Activated T-cell treated with anti-CD3 and anti-CD28 coated beads for 4 hours (primary cell): ENCODE results near the gene AP3D1.
"Not testable (repeated sequence)": the region's sequence is repeated elsewhere in the genome, so short reads cannot be mapped to it uniquely, and the experiment has no call there.

ENCODE experiments used
- DNase-seq: peaks from one replicate; pipeline ENCODE4 v3.0.0-alpha.2; 2020

Gene AP3D1

DNA sequence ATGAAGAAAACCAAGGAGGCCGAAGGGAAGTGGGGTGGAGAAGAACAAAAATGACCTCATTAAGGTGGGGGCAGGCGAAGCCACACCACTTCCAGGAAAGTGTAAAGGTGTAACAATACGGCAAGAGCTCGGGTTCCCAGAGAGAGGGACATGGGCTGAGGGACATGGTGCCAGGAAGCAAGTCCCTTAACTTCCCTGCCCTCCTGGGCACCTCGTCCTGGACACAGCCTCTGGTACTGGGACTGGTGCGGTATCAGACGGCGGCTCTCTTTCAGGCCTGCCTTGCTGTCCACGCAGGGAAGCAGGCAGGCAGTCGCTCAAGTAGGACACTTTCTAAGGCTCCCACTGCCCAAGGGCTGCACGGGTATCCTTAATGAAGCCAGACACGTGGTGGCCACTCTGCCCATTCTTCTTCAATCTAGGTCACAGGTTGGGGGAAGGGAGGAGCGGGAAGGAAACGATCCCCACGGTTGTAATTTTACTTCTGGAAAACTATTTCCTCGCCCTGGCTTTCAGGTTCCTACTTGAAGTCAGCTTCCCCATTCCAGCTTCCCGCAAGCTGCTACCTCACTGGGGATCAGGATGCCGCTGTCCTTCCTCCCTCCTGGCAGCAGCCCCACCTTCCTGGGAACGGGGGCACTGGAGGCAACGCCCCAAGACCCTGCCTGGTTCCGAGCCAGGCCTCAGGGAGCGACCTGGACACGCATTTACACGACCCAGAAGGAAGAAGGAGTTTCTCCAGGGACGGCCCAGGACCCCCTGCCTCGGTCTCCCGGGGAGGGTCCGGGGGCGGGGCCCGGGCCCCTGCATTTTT, 1.2 kb downstream of the AP3D1 start:
- no peak for DNase-seq

DNA sequence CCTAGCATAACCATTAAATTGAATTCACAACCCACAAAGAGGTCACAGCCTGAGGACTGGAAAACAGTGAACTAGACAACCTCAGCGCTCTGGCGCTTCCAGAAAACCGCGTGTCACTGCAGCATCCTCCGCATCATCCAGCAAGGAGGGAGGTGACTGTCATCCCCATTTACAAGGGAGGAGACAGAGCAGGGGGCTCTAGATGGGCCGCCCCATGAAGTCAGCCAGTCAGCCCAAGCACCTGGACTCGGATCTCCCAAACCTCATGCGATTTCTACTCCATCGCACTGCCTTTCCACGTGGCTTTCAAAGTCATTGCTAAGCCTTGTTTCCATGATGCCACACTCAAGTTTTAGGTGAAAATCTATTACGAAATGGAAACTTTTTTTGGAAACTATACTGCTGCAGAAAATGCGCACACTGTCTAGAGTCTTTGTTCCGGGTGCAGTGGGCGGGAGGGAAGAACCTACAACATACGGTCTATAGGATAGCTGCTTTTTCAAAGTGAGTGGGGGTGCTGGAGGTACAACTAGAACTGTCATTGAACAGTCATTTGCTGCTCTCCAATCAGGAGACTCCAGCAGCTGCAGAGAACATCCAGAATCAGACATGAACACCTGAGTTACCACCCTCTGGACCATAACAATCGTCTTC, 2.8 kb downstream of the AP3D1 start:
- DNase-seq: no peak

DNA sequence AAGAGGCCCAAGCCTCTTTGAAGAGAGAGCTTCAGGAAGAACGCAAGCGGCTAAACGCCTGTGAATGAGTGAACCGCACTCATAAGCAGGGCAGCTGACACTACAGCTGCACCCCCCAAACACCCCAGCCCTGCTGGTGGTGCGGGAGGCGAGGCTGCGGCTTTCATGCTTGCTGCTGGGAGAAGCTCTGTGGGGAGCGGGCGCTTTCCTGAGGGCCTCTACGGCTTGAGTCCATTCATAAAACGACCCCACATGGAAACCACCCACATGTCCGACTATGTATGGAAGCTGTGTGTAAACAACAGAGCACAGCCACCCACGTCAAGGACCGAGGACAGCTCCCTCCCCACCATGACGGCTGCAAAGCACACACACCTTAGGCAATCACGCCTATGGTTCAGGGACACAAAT, 5.5 kb downstream of the AP3D1 start:
- DNase-seq: no peak

DNA sequence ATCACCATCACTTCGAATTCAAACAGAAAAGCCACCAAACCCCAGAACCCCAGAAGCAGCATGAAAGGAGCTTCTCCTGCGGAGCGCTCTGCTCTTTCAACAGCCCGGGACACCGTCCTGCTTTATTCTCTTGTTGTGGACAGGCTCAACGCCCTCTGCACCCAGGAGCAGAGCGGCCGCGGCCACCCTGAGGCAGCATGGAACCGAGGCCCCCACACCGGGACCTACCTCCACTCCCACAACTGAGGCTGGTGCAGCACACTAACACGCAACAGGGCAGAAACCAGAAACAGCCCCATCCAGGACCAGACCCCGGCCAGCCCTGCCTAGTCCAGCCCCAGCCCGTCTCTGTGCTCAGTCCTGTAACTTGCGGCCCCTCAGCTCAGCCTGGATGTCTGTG, 7.2 kb downstream of the AP3D1 start:
- no peak for DNase-seq

DNA sequence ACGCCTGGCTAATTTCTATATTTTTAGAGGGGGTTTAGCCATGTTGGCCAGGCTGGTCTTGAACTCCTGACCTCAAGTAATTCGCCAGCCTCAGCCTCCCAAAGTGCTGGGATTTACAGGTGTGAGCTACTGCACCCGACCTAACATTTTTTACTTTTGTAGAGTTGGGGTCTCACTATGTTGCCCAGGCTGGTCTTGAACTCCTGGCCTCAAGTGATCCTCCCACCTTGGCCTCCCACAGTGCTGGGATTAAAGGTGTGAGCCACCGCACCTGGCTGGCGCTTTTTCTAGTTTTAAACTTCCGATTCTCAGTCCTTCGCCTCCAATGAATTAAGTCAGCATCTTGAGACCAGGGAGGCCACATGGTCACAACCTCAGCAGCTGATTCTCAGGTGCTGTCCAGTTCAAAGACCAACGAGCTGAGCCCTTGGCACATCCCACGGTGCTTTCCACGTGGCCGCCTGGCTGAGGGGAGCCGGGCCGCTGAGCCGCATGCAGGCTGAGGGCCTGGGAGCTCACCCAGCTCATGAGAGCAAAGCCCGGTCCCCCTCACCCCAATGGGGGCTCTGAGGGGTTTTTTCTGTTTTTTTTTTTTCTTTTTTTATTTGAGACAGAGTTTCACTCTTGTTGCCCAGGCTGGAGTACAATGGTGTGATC, 9.1 kb downstream of the AP3D1 start:
- no peak for DNase-seq

DNA sequence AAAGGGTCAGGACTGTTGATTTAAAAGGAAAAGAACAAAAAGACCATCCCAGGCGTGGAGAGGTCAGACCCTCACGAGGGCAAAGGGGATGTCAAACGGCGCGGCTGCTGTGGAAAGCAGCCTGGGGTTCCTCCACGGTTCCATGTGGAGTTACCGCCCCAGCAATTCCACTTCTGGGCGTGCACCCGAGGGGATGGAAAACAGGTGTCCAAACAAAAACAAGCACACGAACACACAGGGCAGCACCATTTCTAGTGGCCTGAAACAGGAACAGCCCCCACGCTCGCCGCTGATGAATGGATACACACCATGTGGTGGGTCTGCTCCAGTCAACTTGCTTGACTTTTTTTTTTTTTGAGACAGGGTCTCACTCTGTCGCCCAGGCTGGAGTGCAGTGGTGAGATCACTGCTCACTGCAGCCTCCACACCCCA, 11.2 kb downstream of the AP3D1 start:
- no peak for DNase-seq

DNA sequence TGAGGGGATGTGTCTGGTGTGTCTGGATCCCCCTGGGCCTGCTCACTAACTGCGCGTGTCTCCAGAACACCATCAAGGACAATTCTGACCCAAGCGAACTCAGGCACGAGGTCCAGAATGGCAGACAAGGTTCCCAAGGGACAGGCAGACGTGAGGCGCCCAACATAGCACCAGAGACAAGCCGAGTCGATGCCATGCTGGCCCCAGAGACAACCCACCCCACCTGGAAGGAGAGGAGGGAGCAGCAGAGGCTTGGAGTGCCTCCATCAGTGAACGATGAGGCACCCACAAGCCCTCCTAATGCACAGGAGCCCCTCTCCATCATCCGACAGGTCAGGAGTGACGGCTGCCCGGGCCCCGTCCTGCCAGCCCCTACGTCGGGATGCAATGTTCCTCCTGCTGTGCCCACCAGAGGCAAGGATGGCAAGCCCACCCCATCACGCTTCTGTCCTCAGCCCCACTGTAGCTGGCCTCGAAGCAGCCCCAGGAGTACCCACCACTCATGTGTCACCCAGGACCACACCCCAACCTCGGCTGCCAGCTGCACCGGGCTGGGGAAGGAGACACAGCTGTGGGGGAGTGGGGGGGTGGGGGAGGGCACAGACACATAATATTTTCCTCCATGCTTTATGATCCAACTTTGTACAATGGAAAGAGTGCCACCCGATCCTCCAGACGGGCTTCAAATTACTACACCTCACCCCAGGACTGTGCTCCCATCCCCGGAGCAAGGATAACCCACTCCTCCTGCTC, 11.8 kb downstream of the AP3D1 start:
- DNase-seq: no peak

DNA sequence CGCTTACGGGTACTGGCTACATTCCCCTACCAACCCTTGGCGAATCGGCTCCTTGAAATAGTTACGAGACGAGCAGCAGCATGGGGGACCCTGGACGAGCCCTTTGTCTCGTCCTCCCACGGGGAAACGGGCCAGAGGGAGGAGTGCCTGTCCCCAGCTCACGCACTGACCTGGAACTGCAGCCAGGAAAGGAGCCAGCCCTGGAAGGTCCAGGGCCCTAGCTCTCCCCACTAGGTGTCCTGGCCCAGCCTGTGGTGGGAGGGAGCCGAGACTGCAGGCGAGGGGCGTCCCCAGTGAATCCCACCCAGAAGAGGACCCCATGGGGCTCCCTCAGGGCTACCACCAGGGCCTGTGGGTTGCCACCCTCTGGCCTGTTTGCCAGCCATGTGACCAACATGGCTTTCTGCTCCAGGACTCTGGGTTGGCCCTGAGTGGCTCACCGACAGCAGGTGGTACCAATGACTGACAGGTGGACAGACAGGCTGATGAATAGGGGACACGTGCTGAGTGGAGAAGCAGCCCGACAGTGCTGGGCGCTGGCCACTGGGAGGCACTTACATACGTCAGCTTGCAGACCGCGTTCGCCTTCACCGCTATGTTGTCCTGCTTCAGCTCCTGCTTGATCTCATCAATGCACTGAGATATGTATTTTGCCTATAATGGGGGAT, 13.2 kb downstream of the AP3D1 start:
- no peak for DNase-seq

DNA sequence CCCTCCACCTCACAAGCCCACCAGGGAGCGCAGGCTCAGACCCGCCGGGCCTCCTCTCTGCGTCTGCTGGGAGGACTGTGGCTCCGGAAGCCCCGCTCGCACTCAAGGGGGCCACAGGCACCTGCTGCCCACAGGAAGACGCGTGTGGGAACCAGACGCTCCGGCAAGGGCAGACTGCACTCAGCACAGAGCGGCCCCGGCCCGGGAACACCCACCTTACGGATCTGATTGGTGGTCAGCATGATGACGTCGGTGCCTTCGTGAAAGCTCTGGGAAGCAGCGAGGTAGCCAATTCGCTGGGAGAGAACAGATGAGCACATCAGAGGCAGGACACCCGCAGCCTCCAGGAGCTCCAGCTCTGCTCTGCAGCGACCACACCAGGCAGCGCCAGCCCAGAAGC, 14.6 kb downstream of the AP3D1 start:
- DNase-seq: no peak

DNA sequence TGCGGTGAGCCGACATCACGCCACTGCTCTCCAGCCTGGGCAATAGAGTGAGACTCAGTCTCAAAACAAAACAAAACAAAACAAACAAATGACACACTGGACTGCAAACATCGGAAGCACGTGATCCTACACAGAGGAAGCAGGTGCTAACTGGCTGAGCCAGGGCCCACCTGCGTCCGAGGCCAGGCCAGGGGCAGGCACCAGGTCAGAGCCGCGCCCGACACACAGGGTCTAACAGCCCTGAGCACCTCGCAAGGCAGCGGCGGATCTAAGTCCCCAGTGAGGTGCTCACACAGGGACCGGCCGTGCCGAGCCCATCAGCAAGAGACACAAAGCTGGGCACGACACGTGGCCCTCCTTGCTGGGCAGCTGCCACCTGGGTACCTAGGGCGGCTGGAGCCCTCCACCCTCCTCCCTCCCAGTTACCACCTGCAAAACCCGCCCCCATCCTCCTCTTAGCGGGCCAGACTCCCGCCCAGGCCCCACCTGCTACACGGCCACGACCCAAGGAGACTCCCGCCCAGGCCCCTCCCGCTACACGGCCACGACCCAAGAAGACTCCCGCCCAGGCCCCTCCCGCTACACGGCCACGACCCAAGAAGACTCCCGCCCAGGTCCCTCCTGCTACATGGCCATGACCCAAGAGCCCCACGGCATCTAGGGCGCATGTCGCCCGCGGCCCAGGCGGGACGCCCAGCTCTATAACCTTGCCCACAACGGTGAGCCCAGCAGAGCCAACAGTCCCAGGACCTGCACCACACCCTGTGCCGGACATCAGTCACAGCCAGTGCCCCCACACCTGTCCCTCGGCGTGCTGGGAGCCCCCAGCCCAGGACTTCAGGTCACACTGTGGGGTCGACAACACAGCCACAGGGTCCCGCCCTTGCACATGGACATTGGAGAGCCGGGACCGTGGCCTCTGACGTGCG, 15.6 kb downstream of the AP3D1 start:
- DNase-seq: no peak

DNA sequence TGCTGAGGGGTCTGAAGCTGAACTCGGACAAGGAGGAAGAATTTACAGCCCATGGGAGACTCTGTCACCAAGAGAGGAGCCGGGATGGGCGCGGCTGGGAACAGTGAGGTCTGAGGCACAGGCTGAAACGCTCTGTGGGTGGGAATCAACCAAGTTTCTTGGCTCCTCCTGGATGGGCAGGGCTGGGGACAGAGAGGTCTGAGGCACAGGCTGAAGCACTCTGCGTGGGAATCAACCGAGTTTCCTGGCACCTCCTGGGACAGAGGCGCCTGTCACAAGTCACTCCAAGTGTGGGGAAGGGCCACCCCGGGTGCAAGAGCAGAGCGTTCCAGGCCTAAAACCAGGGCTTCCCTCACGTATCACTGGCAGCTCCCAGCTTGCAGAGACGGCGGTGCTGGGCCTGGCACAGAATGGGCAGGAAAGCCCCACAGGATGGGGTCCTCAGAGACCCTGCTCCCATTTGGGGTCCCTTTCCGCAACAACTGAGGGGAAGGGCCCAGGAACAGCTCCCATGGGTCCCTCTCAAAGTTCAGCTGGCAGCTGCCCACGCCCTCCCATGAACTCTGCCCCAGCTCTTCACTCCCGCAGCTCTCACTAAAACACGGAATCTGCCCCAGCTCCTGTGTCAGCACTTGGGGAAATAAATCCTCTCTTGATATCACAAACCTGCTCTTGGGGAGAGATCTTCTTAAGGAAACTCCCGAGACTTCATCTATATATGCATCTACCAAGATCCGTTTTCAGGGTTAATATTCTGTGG, 18.5 kb downstream of the AP3D1 start:
- DNase-seq: no peak

DNA sequence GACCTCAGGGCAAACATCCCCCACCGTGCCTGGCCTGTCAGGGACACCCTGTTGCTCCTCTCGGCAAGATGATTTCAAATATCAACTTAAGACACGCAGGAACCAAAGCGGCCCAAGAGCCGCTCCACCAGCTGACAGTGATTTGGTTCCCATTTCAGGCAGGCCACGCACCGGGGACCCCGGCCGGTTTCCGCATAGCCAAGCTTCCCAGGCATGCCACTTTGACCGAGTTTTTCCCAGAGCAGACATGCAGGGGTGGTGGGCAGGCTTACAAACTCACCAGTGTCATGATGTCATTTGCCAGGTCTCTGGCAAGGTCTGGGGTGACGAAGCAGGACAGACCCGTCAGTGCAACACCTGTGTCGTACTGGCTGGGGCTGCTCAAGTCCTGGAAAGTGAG, 19.2 kb downstream of the AP3D1 start:
- no peak for DNase-seq

DNA sequence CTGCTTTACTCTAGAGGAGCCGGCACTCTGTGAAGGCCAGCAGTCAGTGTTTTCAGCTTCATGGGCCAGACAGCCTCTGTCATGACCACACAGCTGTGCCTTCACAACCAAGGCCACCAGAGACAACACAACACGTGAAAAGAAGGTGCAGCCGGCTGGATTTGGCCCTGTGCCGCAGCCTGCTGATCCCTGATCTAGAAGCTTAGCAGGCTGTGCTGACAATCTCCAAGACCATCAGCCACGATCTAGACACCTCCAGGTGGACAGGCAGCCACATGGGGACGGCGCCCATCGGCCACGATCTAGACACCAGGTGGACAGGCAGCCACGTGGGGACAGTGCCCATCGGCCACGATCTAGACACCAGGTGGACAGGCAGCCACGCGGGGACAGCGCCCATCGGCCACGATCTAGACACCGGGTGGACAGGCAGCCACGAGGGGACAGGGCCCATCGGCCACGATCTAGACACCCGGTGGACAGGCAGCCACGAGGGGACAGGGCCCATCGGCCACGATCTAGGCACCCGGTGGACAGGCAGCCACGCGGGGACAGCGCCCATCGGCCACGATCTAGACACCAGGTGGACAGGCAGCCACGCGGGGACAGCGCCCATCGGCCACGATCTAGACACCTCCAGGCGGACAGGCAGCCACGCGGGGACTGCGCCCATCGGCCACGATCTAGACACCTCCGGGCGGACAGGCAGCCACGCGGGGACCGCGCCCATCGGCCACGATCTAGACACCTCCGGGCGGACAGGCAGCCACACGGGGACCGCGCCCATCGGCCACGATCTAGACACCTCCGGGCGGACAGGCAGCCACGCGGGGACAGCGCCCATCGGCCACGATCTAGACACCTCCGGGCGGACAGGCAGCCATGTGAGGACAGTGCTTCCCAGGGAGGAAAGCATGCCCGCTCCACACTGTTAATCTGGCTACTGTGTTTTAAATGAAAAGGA, 20.1 kb downstream of the AP3D1 start:
- not testable (repeated sequence) for DNase-seq

DNA sequence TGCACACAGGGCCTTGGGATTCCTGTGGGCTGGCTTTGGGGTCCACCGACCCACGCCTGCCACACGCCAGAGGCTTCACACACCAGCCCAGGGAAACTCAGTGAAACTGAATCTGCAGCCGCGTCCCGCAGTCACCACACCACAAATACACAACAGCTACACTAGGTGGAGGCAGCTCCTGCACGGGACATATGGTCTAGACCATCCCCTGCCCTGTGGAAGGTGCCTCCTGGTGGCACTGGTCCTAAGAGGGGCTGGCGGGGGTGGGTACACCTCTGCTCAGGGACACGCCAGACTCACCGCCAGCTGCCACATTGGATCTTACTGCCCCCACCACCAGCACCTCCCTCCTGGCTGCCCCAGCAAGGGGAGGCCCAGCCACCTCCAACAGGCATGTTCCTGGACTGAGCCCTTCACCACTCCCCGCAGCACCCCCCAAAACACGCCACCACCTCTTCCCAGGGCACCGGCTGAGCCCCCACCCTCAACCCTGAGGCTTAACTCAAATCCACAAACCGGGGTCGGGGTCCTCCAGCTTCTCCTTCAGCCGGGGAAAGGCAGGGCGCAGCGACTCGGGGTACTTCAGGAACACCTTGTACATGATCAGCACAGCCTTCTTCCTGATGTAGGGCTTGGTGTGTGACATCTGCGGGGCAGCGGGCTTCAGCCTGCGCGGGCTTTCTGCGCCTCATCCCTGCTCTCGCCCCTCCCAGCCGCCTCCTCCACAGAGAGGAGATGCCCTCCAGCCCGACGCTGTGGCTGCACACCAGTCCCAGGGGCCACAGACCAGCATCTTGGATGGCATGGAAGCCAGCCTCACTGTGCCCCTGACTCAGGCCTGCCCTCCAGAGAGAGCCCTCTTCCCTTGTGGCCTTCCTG, 21.2 kb downstream of the AP3D1 start:
- no peak for DNase-seq

DNA sequence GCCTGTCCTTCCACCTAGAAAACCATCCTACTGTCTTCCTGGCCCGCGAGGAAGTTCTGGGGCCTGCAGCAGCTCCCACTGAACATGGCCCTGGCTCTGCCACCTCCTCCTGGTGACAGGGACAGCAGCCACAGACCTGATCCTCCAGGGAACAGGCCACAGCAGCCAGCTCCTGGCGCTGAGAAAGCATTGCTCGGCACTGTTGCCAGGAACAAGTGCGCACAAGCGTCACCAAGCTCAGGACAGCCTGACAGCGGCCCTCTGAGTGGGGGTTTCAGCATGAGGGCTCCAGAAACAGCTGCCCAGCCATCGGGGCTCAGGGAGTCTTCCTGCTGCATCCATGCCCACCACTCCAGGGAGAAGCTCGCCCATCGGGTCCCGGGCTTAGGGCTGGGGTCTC, 21.9 kb downstream of the AP3D1 start:
- DNase-seq: no peak

DNA sequence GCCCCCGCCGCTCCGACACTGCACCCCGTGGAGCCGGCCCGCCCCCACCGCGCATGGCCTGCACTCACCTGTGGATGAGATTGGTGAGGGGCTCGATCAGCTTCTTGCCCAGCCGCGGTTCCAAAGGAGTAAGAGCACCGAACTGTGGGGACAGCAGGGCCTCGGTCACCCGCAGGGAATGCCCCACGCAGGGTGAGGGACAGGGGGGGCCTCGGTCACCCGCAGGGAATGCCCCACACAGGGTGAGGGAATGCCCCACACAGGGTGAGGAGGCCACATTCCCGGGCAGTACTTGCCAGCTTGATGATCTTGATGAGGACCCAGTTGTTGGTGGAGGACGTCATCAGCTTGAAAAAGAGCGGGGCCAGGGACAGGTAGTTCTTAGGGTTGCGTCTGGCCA, 22.3 kb downstream of the AP3D1 start:
- DNase-seq: no peak

DNA sequence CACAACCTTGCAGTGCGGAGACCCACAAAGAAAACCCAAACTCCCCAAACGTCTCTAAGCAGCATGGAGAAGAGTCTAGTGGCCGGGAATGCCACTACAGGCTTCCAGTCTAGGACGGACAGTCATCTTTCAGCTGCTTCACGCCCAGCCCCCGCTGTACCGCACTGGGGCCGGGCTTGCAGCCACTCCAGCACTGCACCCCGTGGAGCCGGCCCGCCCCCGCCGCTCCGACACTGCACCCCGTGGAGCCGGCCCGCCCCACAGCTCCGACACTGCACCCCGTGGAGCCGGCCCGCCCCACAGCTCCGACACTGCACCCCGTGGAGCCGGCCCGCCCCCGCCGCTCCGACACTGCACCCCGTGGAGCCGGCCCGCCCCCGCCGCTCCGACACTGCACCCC, 23.1 kb downstream of the AP3D1 start:
- not testable (repeated sequence) for DNase-seq

DNA sequence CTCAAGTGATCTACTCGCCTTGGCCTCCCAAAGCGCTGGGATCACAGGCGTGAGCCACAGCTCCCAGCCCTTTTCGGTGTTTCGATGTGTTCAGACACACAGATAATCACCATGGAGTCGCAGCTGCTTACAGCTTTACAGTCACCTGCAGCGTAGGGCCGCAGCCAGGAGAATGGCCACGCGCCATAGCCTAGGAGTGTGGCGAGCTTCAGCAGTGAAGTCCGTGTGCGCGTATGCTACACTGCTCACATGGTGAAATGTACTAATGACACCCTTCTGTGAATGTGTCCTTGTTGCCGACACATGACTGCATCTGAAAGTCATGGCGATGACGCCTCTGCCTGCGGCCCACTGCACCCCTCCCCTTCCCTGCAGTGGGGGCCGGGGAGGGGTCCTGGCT, 23.6 kb downstream of the AP3D1 start:
- no peak for DNase-seq
